Measurements from ENCODE around the gene SCD5. TPM values are rescaled to one million over a fixed set of nuclear protein-coding genes. Genes with fewer than 3 reads are reported as not detected.

SCD5 gene
- total RNA-seq, 2 experiments from 2014 or later: 1.6 to 2.2 TPM

DNA sequence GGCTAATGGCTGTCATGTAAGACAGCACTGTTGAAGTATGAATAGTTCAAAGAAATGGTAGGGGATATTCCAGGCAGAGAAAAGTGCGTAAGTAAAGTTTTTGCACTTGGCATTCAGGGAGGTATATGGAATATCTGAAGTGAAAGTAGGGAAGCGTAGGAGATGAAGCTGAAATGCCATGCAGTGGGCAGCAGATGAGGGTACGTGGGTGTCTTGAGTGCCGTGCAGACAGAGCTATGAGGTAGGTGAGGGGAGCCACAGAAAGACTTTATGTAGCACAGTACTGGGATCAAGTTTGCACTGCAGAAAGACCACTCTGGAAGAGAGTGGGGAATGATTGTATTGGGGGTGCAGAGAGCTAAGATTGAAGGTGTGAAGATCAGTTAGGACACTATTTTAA lies 5.2 kb upstream of the SCD5 start:
- Mint-ChIP-seq H3K4me3 (no peak overlapping the region), H3K27me3 (peaks cover 23% of the 10 kb centered on the region)
- no peak for ATAC-seq

GRCh38 chr4:82802911-82803310 lies 4.3 kb upstream of the SCD5 start:
- ATAC-seq: no peak

More for the DNA sequence above, 5.2 kb upstream of the SCD5 start:
- no peaks in the 10 kb centered on the region for H3K36me3 Mint-ChIP-seq (ENCODE audit: low read depth)
- ChIA-PET POLR2A (no interaction called here), CTCF (interaction anchor here (0.6 kb wide), 1 partner anchor 900 kb away, joined by 3 read pairs; no protein-coding TSS in a partner anchor)
- intact Hi-C loops (cut with micrococcal nuclease): no loop called here
- no peaks in the 10 kb centered on the region for H3K9me3 Mint-ChIP-seq
- H3K27ac Mint-ChIP-seq: no peak overlapping the region
- H3K4me1 Mint-ChIP-seq (ENCODE audit: low read depth): peaks cover 9% of the 10 kb centered on the region
- no peak for TF ChIP-seq CTCF (IDR thresholded peaks at IDR 0.05)
- no peak for DNase-seq

GRCh38 chr4:82801910-82802521 lies 3.4 kb upstream of the SCD5 start:
- TF ChIP-seq CTCF (IDR thresholded peaks at IDR 0.05): no peak
- intact Hi-C loops (cut with micrococcal nuclease): no loop called here
- DNase-seq (no peak), ATAC-seq (no peak)
- H3K27ac Mint-ChIP-seq: no peak overlapping the region
- ChIA-PET CTCF (no interaction called here), POLR2A (no interaction called here)
- no peak overlapping the region for H3K4me3 Mint-ChIP-seq
- peaks cover 16% of the 10 kb centered on the region for H3K4me1 Mint-ChIP-seq (ENCODE audit: low read depth)
- H3K27me3 Mint-ChIP-seq: peaks cover 30% of the 10 kb centered on the region
- no peaks in the 10 kb centered on the region for H3K36me3 Mint-ChIP-seq (ENCODE audit: low read depth)
- no peaks in the 10 kb centered on the region for H3K9me3 Mint-ChIP-seq

More at GRCh38 chr4:82802911-82803310, 4.3 kb upstream of the SCD5 start:
- Mint-ChIP-seq H3K36me3 (ENCODE audit: low read depth) (no peaks in the 10 kb centered on the region), H3K27ac (no peak overlapping the region), H3K4me3 (no peak overlapping the region), H3K27me3 (peaks cover 23% of the 10 kb centered on the region), H3K9me3 (no peaks in the 10 kb centered on the region), H3K4me1 (ENCODE audit: low read depth) (peaks cover 9% of the 10 kb centered on the region)
- TF ChIP-seq CTCF (IDR thresholded peaks at IDR 0.05): no peak
- ChIA-PET POLR2A (no interaction called here), CTCF (no interaction called here)
- intact Hi-C loops (cut with micrococcal nuclease): no loop called here
- DNase-seq: no peak

DNA sequence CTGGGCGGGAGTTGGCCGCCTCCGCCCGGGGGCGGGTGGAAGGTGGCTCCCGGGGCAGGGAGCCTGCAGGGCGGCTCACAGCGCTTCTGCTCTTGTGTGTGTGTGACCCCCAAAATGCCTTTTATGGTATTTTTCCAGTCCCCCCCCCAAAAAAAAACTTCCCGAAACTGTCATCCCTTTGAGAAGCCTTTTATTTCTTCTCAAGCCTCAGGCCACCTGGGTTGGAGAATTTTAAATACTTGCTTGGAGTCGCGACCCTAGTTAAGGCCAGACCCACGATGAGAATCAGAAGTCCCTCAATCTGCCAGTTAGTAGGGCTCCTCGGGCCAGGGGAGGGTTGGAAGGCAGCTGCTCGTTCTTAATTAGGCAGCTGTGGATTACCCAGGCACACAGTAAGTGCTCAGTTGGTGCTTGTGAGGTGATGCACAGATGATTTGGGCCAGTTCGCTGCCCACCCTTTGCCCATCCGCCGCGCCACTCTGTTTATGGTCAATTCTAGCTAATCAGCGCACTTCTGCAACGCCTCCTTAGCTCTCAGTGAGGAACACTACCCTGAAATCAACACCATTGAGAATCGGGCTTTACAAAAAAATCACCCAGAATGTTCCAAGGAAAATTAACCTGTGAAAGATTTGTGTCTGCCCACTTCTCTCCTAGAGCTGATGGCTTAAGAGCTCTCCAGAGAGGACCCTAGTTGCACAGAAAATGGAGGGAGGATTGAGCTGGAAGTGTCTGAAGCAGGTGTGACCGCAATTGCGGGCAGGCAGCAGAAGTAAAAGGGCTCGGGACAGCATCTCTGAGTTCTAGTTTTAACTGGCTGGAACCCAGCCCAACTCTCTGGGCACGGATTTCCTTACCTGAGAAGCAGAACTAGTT lies 648 bp upstream of the SCD5 start:
- H3K27ac Mint-ChIP-seq: no peak overlapping the region
- no peaks in the 10 kb centered on the region for H3K9me3 Mint-ChIP-seq
- intact Hi-C loops (cut with micrococcal nuclease): no loop called here
- ATAC-seq (no peak), DNase-seq (peak; percentile 24)
- no peaks in the 10 kb centered on the region for H3K36me3 Mint-ChIP-seq (ENCODE audit: low read depth)
- TF ChIP-seq CTCF (IDR thresholded peaks at IDR 0.05): no peak
- CTCF ChIA-PET: interaction anchor here (1.1 to 1.4 kb wide), 2 partner anchors 23 to 236 kb away, joined by 3 to 4 read pairs; partner anchors contain the start of gene COPS4
- peaks cover 39% of the 10 kb centered on the region for H3K27me3 Mint-ChIP-seq
- peak overlapping the region; percentile 75 for H3K4me3 Mint-ChIP-seq
- POLR2A ChIA-PET: interaction anchor here (0.8 to 1.0 kb wide), 3 partner anchors 10 to 85 kb away, joined by 3 to 5 read pairs (median 3); no protein-coding TSS in a partner anchor
- peaks cover 16% of the 10 kb centered on the region for H3K4me1 Mint-ChIP-seq (ENCODE audit: low read depth)

Measured in activated CD8-positive, alpha-beta T cell treated with anti-CD3 and anti-CD28 coated beads for 36 hours (primary cell).